B cell (primary cell): ENCODE data around the gene PPP1R12B. TPM values are rescaled to one million over a fixed set of nuclear protein-coding genes. Genes with fewer than 3 reads are reported as not detected.

Experiments used
- ATAC-seq: fragments of 200-7000 bp; cut with Tn5 transposase; one replicate; pipeline ENCODE4 v1.10.0; 2021; ENCODE audit warnings: low read depth, mild to moderate bottlenecking, moderate number of reproducible peaks, moderate library complexity
- CTCF ChIA-PET: fragments of 350-600 bp; sonication (Branson Sonifier 250); formaldehyde crosslinking; loops from one replicate; lab custom pipeline; 2021; ENCODE audit warnings: antibody characterized with exemption, inconsistent platforms; lab: Charles Lee
- POLR2A ChIA-PET: fragments of 350-600 bp; sonication (Branson Sonifier 250); formaldehyde crosslinking; loops from one replicate; lab custom pipeline; 2021; ENCODE audit warnings: antibody characterized with exemption; lab: Charles Lee
- DNase-seq: peaks from one replicate; pipeline ENCODE4 v3.0.0; 2013
- H2AFZ ChIP-seq: 2 replicates; pipeline ENCODE4 v1.6.1; 2012; ENCODE audit warnings: mild to moderate bottlenecking, low read depth, low read length; ENCODE audit not compliant: insufficient read depth, poor library complexity, severe bottlenecking
- H3K27ac ChIP-seq, 2 donors: 1 replicate in 1 of 2; 2 replicates in 1 of 2; pipeline ENCODE4 v1.5.1; 2012 to 2013; ENCODE audit warnings: low read length in 2 of 2, mild to moderate bottlenecking in 2 of 2, moderate library complexity in 1 of 2
- H3K27me3 ChIP-seq, 4 experiments: fragments of 200-600 bp in 1 of 4; sonication (generic) in 1 of 4; replicated peaks in 1 of 4; 1 replicate in 2 of 4; 2 replicates in 2 of 4; pipeline versions ENCODE4 v1.6.1 to v1.7.0; 2013 to 2016; ENCODE audit warnings: low read length in 3 of 4, mild to moderate bottlenecking in 2 of 4, mixed read lengths in 1 of 4, moderate library complexity in 1 of 4; ENCODE audit not compliant: insufficient read depth in 4 of 4, control insufficient read depth in 3 of 4; ENCODE audit errors: control extremely low read depth in 1 of 4
- H3K36me3 ChIP-seq, 2 experiments: replicated peaks in 1 of 2; 1 replicate in 1 of 2; 2 replicates in 1 of 2; pipeline versions ENCODE4 v1.6.1 to v1.7.1; 2013; ENCODE audit warnings: low read length in 1 of 2; ENCODE audit not compliant: insufficient read depth in 2 of 2, control insufficient read depth in 1 of 2; ENCODE audit errors: control extremely low read depth in 1 of 2, extremely low read depth in 1 of 2
- H3K4me1 ChIP-seq, 2 donors: fragments of 200-600 bp in 1 of 2; sonication (generic) in 1 of 2; 1 replicate in 1 of 2; 2 replicates in 1 of 2; pipeline versions ENCODE4 v1.5.1 to v1.6.1; 2013 to 2017; ENCODE audit warnings: low read length in 2 of 2; ENCODE audit not compliant: control insufficient read depth in 2 of 2, insufficient read depth in 2 of 2
- H3K4me2 ChIP-seq: replicated peaks from 2 replicates; pipeline ENCODE3; 2012; ENCODE audit warnings: mild to moderate bottlenecking, low read depth, low read length; ENCODE audit not compliant: poor library complexity, severe bottlenecking
- H3K4me3 ChIP-seq, 5 experiments: fragments of 200-600 bp in 1 of 5; sonication (generic) in 1 of 5; 1 replicate in 3 of 5; 2 replicates in 2 of 5; pipeline versions ENCODE4 v1.5.1 to v1.7.0; 2011 to 2016; ENCODE audit warnings: low read length in 4 of 5, mild to moderate bottlenecking in 4 of 5, low read depth in 2 of 5, control low read depth in 1 of 5, moderate library complexity in 1 of 5; ENCODE audit not compliant: insufficient read depth in 1 of 5; ENCODE audit errors: control extremely low read depth in 1 of 5, extremely low read depth in 1 of 5
- H3K79me2 ChIP-seq: fragments of 200-600 bp; sonication (generic); one replicate; pipeline ENCODE4 v1.6.0; 2016; ENCODE audit warnings: low read length; ENCODE audit not compliant: control insufficient read depth, insufficient read depth
- H3K9ac ChIP-seq: fragments of 200-600 bp; sonication (generic); 2 replicates; pipeline ENCODE4 v1.6.1; 2017; ENCODE audit warnings: mild to moderate bottlenecking, low read length, moderate library complexity
- H3K9me3 ChIP-seq, 3 donors: one replicate each; pipeline versions ENCODE4 v1.6.1 to v1.7.1; 2013; ENCODE audit warnings: low read length in 2 of 3; ENCODE audit not compliant: control insufficient read depth in 2 of 3, insufficient read depth in 1 of 3; ENCODE audit errors: control extremely low read depth in 1 of 3
- H4K20me1 ChIP-seq: 2 replicates; pipeline ENCODE4 v1.6.0; 2012; ENCODE audit warnings: mild to moderate bottlenecking, low read length; ENCODE audit not compliant: insufficient read depth, control insufficient read depth, poor library complexity, severe bottlenecking
- H3K27ac Mint-ChIP-seq: one replicate; pipeline ENCODE4 v1.8.0; 2021; ENCODE audit warnings: mixed read lengths
- H3K27me3 Mint-ChIP-seq: one replicate; pipeline ENCODE4 v1.8.0; 2021; ENCODE audit warnings: mixed read lengths
- H3K4me1 Mint-ChIP-seq: one replicate; pipeline ENCODE4 v1.8.0; 2021; ENCODE audit warnings: mixed read lengths
- H3K4me3 Mint-ChIP-seq: one replicate; pipeline ENCODE4 v1.8.0; 2021; ENCODE audit warnings: mixed read lengths
- H3K9me3 Mint-ChIP-seq: one replicate; pipeline ENCODE4 v1.8.0; 2022; ENCODE audit warnings: mixed read lengths; ENCODE audit not compliant: insufficient read depth
- EZH2 ChIP-seq: IDR thresholded peaks from 2 replicates; pipeline ENCODE4 v1.6.1; 2012; ENCODE audit warnings: borderline replicate concordance, low read depth, mild to moderate bottlenecking, moderate library complexity, low read length; ENCODE audit not compliant: insufficient read depth, poor library complexity, severe bottlenecking
- WGBS: methylation state at CpG from one replicate; pipeline ENCODE4 v1.1.5; 2013; ENCODE audit warnings: missing lambda C conversion rate; ENCODE audit not compliant: insufficient coverage; 5-methylcytosine and 5-hydroxymethylcytosine counted together
- intact Hi-C: fragments of 100-400 bp; cut with micrococcal nuclease; formaldehyde crosslinking; loops from one replicate; pipeline ENCODE4 v1.10.0; 2022
- polyA plus RNA-seq: library from polyadenylated mRNA; depleted of rRNA; stranded (reverse); fragments of >200 nt; gene quantifications from 2 replicates; pipeline ENCODE4 v1.2.3, GENCODE V29; 2012
- total RNA-seq, 2 donors: library from RNA; stranded (reverse); fragments of 120-200 nt in 1 of 2; gene quantifications; 1 replicate in 1 of 2; 2 replicates in 1 of 2; pipeline versions ENCODE4 v1.2.3 to v1.2.4, GENCODE V29; 2013 to 2022
- TF ChIP-seq, protein P1 (sequence below): fragments of 200-600 bp; IDR thresholded peaks from one replicate; pipeline ENCODE4 v1.8.0; 2022; ENCODE audit warnings: antibody characterized with exemption, mild to moderate bottlenecking

Gene PPP1R12B
- total and polyA plus RNA-seq, 2 donors (not counting 1 experiment from before 2014, with no cell fraction given) = 7.1 to 49.6 TPM

DNA sequence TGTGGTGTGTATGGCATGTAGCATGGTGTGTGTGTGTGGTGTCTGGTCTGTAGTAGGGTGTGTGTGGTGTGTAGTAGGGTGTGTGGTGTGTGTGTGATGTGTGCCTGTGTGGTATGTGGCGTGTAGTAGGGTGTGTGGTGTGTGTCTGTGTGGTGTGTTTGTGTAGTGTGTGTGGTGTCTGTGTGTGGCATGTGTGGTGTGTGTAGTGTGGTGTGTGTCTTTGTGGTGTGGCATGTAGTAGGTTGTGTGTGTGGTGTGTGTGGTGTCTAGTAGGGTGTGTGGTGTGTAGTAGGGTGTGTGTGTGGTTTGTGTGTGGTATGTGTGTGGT is 276.2 kb downstream of the PPP1R12B start:
- Histone ChIP-seq H4K20me1 (no peaks in the 10 kb centered on the region), H2AFZ (no peak overlapping the region), H3K79me2 (no peaks in the 10 kb centered on the region), H3K9me3 (no peaks in the 10 kb centered on the region), H3K4me3 (no peak overlapping the region), H3K9ac (no peak overlapping the region), H3K4me2 (no peak overlapping the region), H3K36me3 (no peaks in the 10 kb centered on the region), H3K4me1 (peaks cover 50 to 55% of the 10 kb centered on the region in 2 donors), H3K27ac (no peak overlapping the region), H3K27me3 (peaks cover 0 to 23% (median 0%) of the 10 kb centered on the region in 4 experiments)
- no peak overlapping the region for H3K27ac Mint-ChIP-seq
- TF ChIP-seq, protein P1, sequence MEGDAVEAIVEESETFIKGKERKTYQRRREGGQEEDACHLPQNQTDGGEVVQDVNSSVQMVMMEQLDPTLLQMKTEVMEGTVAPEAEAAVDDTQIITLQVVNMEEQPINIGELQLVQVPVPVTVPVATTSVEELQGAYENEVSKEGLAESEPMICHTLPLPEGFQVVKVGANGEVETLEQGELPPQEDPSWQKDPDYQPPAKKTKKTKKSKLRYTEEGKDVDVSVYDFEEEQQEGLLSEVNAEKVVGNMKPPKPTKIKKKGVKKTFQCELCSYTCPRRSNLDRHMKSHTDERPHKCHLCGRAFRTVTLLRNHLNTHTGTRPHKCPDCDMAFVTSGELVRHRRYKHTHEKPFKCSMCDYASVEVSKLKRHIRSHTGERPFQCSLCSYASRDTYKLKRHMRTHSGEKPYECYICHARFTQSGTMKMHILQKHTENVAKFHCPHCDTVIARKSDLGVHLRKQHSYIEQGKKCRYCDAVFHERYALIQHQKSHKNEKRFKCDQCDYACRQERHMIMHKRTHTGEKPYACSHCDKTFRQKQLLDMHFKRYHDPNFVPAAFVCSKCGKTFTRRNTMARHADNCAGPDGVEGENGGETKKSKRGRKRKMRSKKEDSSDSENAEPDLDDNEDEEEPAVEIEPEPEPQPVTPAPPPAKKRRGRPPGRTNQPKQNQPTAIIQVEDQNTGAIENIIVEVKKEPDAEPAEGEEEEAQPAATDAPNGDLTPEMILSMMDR = no peak
- no peak for TF ChIP-seq EZH2
- peaks cover 33% of the 10 kb centered on the region for H3K4me1 Mint-ChIP-seq
- WGBS = 81% methylated on average over 1 of the region's 1 CpG
- ATAC-seq = no peak
- CTCF ChIA-PET = interaction anchor here (0.6 to 2.9 kb wide), 4 partner anchors 8 to 182 kb away, joined by 3 to 11 read pairs (median 7); no protein-coding TSS in a partner anchor
- peaks cover 24% of the 10 kb centered on the region for H3K27me3 Mint-ChIP-seq
- H3K9me3 Mint-ChIP-seq = no peaks in the 10 kb centered on the region
- H3K4me3 Mint-ChIP-seq = no peak overlapping the region
- intact Hi-C loops = loop anchor here (1.0 to 5.0 kb wide), 4 partner anchors 57 to 462 kb away; partner anchors contain the start of gene PTPN7
- POLR2A ChIA-PET = no interaction called here
- DNase-seq = no peak

DNA sequence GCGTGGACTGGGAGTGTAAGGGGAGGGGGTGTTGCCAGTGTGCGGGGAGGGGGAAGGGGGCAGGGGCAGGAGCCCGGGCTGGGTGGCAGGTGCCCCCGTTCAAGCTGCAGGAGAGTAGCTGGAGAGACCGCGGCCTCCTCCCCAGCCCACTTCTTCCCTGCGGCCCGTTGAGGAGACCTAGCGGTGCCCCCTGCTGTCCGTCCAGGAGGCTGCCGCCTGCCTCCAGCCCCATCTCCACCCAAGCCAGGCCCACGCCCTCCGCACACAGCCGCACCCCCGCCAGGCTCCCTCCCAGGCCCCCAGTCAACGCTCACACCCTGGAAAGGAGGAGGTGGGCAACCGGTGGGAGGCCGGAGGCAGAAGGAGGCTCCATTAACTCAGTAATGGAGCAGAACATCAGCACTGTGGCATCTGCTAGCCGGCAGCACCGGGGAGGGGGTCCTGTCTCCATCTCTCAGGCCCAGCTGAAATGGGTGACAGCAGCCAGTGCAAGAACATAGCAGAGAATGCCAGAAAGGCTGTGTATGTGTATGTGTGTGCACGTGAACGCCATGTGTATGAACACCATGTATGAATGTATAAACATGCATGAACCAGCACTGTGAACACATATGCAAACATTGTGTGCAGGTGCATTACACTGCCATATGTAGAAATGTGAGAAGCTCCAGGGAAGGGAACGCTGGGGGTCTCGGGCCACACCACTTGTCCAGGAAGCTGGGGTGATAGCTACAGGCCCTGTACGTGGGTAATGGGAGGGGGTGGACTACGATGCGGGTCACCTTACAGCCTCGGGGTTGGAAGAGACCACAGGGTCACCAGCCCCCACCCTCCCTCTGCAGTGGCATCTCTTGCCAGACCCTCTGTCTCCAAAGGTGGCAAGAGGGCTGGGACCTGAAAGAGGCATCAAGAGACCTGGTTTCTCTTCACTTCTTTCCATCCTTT is 277.2 kb downstream of the PPP1R12B start:
- WGBS = 44% methylated on average over 19 of the region's 28 CpGs
- H3K4me3 ChIP-seq = no peak overlapping the region
- H3K36me3 ChIP-seq = no peaks in the 10 kb centered on the region
- TF ChIP-seq, protein P1 = peak; percentile 67
- no peak for TF ChIP-seq EZH2
- intact Hi-C loops = loop anchor here (1.0 to 5.0 kb wide), 4 partner anchors 58 to 463 kb away; partner anchors contain the start of gene PTPN7
- H3K9me3 ChIP-seq = no peaks in the 10 kb centered on the region
- peak; percentile 70 for DNase-seq
- no peak overlapping the region for H3K27ac Mint-ChIP-seq
- peaks cover 42% of the 10 kb centered on the region for H3K4me1 Mint-ChIP-seq
- peaks cover 21% of the 10 kb centered on the region for H3K27me3 Mint-ChIP-seq
- no peaks in the 10 kb centered on the region for H4K20me1 ChIP-seq
- H3K27me3 ChIP-seq = peaks cover 0 to 31% (median 0%) of the 10 kb centered on the region in 4 experiments
- ATAC-seq = peak; percentile 61
- no peaks in the 10 kb centered on the region for H3K9me3 Mint-ChIP-seq
- H3K4me3 Mint-ChIP-seq = no peak overlapping the region
- ChIA-PET POLR2A (no interaction called here), CTCF (interaction anchor here (0.6 to 2.9 kb wide), 7 partner anchors 9 to 287 kb away, joined by 3 to 11 read pairs (median 4); no protein-coding TSS in a partner anchor)
- H3K4me1 ChIP-seq = peaks cover 60 to 64% of the 10 kb centered on the region in 2 donors
- H3K4me2 ChIP-seq = peak overlapping the region; percentile 33
- H3K79me2 ChIP-seq = no peaks in the 10 kb centered on the region
- no peak overlapping the region for H3K27ac ChIP-seq
- no peak overlapping the region for H2AFZ ChIP-seq
- no peak overlapping the region for H3K9ac ChIP-seq
